ENCODE measurements around the gene PAM.

GRCh38 chr5:102818934-102819333 is 63.8 kb downstream of the PAM start:
- TF ChIP-seq CTCF (IDR thresholded peaks at IDR 0.05) (no peak), POLR2A (IDR thresholded peaks at IDR 0.05) (no peak), POLR2AphosphoS5 (IDR thresholded peaks at IDR 0.05; ENCODE audit: insufficient read depth in 1 of 2, low read depth in 1 of 2) (no peak)
